HG03196 (cell line): ENCODE measurements around the gene GPR83.
"Not testable (repeated sequence)": the region's sequence is repeated elsewhere in the genome, so short reads cannot be mapped to it uniquely, and the experiment has no call there.

Experiments
- ATAC-seq: cut with Tn5 transposase; IDR thresholded peaks from one replicate; pipeline ENCODE4 v1.9.1; 2021; ENCODE audit not compliant: unreplicated experiment

GPR83 gene

DNA sequence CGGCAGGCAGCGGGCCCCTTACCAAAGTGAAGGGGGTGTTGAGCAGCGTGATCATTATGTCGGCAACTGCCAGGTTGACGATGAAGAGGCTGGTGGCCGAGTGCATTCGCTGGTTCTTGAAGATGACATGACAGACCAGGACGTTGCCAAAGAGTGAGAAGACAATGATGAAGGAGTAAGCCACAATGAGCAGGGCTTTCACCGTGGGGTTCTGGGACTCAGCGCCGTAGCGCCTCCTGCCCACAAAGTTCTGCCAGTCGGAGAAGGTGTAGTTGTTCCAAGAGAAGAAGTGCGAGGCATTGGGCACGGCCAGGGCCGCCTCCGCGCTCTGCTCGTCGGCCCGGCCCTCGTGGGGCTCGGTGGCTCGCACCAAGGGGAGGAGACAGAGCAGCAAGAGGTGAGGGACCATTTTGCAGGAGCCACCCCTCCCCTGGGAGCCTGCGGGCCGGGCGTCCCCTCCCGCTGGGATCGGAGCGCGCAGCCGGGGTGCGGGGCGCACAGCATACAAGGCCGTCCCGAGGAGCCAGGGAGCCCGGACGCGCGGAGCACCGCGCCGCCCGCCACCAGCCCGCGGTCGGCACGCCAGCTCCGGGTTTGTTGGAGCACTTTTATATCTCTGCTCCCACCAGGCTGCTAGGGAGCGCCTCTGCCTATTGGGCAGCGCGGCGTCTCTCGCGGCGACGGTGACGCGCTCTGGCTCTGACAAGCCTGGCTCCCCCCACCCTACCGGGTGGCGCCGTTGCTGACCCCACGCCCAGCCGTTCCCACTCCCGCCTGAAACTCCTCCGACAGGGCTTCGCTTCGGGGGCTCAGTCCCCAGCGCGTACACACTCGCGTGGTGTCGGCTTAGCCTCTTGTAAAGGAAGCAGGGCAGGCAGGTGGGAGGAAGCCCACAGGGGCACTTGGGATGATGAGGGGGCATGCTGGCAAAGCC lies at the start of gene GPR83:
Gene GPR83, minus strand, starts transcription at position 581 of the 934 bp plus-strand sequence. Its CDS starts 172 bp downstream, at position 409.
- ATAC-seq, result no peak

DNA sequence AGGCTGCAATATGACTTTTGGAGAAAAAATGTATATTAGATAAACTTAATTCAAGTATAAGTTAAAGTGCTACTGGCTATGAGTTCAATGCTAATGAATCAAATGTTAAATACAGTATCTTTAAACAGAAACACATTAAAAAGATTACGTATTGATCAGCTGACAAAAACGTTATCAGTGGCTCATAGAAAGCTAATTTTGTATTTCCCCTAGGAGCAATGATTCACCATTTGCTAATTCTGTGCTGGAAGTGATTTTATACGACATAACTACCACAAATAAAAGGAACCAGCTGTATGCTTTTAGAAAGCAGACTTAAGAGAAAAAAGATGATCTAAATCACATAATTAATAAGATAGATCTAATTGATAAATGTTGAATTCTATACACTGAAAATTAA lies 48.8 kb upstream of the GPR83 start:
- no peak for ATAC-seq

GRCh38 chr11:94449437-94449836 lies 48.2 kb upstream of the GPR83 start:
- ATAC-seq, result no peak

GRCh38 chr11:94449029-94449428 lies 47.8 kb upstream of the GPR83 start:
- ATAC-seq, result no peak

DNA sequence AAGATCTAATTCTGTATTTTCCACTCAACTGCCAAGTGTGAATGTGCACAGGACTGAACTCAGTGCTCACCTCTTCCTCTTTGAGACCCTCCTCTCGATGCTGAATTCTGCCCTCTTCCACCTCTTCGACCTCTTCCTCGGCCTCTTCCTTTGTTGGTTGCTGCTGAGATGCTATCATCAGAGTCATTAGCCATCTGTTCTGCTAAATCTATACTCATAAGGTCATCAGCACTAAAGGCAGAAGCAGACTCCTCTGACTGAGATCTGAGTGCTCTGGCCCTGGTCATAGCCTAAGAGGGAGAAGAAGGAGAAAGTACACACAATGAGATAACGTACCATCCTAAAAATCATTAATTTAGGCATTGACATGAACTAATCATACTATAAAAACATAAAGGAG lies 45.9 kb upstream of the GPR83 start:
- no peak for ATAC-seq

GRCh38 chr11:94445641-94446040 lies 44.4 kb upstream of the GPR83 start:
- ATAC-seq, result no peak

GRCh38 chr11:94433049-94433448 lies 31.8 kb upstream of the GPR83 start:
- ATAC-seq, result no peak

- ATAC-seq, result no peak
Observed at GRCh38 chr11:94424662-94425061, 23.4 kb upstream of the GPR83 start.

DNA sequence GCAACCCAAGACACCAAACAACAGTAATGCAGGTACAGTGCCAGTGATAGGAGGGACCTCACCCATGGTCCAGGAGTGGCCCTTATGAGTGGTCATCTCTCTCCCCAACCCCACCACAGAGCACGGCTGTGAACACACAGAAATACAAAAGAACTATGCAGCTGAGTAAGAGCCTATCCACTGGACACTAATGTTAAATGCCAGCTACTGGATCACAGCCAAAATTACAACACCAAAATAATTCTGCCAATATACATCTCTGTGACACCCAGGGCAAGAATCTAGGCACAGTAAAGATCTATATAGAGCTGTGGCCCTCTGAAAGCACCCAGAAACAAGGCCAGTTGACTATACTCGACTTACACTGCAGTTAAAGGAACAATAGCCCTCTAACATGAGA lies 22.8 kb upstream of the GPR83 start:
- ATAC-seq, result no peak

- no peak for ATAC-seq
Observed at GRCh38 chr11:94423507-94423906, 22.3 kb upstream of the GPR83 start.

DNA sequence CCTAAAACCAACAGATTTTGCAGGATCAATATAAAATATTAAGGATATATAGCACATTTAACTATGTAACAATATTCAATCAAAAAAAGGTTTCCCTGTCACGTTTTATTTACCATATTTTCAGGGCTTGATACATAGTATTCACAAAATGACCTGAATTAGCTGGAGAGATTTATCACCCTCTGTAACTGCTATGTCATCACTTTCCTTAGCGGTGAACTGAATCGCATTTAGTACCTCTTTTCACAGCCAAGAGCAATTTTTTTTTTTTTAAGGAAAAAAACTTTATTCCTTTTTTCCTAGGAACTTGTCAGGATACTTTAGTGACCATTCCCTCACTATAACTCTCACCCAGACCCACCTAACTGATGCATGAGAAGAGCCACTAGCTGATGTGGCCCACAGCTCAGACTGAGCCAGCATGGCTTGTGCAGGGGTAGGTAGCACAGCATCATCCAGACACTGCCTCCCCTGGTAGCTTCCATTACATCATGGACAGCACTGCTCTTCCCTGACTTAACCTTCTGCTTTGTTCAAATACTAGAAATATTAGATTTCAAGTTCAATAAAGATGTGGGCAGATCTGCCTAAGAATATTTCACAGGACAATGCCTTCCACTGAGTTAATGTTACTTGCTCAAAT lies 17.0 kb upstream of the GPR83 start:
- ATAC-seq, result no peak

GRCh38 chr11:94417386-94417987 lies 16.3 kb upstream of the GPR83 start:
- ATAC-seq, result no peak

DNA sequence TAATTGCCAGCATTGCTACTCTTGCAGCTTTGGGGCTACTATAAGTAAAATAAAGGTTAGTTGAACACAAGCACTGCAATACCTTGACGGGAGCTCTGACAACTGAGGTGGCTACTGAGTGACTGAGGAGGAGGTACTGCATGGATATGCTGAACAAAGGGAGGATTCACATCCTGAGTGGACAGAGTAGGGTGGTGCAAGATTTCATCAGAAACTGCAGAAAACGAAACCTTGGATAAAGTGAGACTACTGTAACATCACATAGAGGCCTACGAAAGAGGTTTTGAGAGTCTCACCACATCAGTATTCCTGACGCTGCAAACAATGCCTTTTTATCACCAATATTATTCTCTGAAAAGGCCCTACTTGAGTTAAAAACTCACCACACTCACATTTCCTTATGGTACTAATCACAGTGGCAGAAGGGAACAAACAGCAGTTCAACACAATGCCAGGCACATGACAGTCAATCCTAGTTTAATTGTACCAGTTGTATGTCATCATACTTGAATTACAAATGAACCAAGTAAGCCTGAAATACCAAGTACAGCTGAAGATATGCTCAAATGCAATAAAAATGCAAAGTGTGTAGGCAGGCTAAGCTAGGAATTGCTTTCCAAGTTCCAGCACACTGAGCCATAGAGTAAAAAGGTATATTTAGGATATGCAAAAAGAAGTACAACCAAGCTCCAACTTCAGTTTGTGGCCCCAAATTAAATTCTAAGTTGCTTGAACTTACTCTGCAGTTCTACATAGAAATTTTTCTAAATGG lies 4.0 kb upstream of the GPR83 start:
- no peak for ATAC-seq

- no peak for ATAC-seq
Observed at GRCh38 chr11:94402355-94402754, 1.1 kb upstream of the GPR83 start.

DNA sequence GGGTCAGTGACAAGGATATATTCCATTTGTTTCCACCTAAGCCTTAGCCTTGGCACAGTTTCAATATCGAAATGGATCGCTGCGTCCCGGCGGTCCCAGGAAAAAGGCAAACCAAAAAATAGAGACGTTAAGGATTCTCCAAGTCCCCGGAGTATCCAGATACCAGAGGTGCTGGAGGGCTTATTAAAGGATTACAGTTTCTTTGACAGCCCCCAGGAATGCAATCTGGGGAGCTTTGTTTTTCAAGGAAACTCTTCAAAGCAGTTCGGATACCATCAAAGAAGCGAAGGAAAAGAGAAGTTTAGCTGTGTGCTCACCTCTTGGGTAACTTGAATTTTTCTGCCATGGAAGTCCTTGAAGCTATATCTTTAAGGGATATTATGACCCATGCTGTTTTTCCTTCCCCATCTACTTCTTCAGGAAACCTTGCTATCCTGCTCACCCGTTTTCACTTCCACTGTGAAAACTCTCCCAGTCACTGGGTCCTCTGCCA lies 600 bp upstream of the GPR83 start:
- no peak for ATAC-seq

GRCh38 chr11:94400457-94400838 lies 771 bp downstream of the GPR83 start:
- no peak for ATAC-seq

- ATAC-seq, result no peak
Observed at GRCh38 chr11:94400050-94400449, 1.2 kb downstream of the GPR83 start.

- ATAC-seq, result no peak
Observed at GRCh38 chr11:94398101-94398500, 3.1 kb downstream of the GPR83 start.

DNA sequence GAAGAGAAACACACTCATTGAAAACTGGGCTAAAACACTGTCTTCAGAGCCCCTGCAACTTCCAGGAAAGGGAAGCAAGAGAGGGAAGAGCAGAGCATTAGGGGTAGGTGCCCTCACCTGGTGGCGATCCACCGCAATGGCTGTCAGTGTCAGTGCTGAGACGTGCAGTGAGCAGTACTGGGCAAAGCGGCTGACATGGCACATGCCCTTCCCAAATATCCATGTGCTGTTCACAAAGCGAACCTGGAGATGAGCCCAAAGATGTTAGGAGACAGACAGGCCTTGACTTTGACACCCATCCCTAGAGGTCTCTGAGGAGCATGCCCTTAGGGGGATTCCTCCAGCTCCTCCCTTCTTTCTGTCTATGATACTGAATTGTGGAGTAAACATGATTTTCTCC lies 4.9 kb downstream of the GPR83 start:
- no peak for ATAC-seq

- not testable (repeated sequence) for ATAC-seq
Observed at GRCh38 chr11:94391937-94392336, 9.3 kb downstream of the GPR83 start.

DNA sequence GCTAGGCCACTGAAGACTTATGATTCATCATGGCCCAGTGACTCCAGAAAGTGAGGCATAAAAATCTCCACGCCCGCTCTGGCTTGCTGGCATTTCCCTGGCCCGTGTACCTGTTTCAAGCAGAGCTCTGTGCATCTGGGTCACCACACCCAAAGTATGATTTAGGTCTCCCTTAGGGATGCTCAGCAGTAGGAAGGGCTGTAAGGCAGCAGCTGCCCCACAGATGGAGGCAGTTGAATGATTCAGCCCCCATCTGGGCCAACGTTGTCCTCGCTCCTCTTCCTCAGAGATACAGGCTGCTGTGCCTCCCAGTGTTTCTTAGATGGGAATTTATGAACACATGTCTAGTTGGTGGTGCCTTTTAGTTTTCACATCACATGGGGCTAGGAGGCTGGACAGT lies 21.6 kb downstream of the GPR83 start:
- ATAC-seq, result no peak
